ENCODE results near the gene ALG8.

Gene ALG8

GRCh38 chr11:78139422-78140391 is at the start of gene ALG8:
Gene ALG8, minus strand, starts transcription at chr11:78139626. Its CDS starts 38 bp downstream, at chr11:78139588.
- TF ChIP-seq CTCF (IDR thresholded peaks at IDR 0.05) = no peak

- no peak for TF ChIP-seq CTCF (IDR thresholded peaks at IDR 0.05)
Observed at GRCh38 chr11:78188286-78189173, 49.1 kb upstream of the ALG8 start, which contains the start of the genes KCTD21 and USP35. Gene KCTD21, minus strand, starts transcription at chr11:78188626. Its CDS starts 14,072 bp downstream, at chr11:78174554. Gene USP35, plus strand, starts transcription at chr11:78188919. Its CDS starts 7,327 bp downstream, at chr11:78196246.

GRCh38 chr11:78187366-78188285 is 48.2 kb upstream of the ALG8 start:
- no peak for TF ChIP-seq CTCF (IDR thresholded peaks at IDR 0.05)

- no peak for TF ChIP-seq CTCF (IDR thresholded peaks at IDR 0.05)
Observed at GRCh38 chr11:78181185-78181584, 41.8 kb upstream of the ALG8 start.

GRCh38 chr11:78180751-78181150 is 41.3 kb upstream of the ALG8 start:
- TF ChIP-seq CTCF (IDR thresholded peaks at IDR 0.05) = no peak

GRCh38 chr11:78179459-78180071 is 40.1 kb upstream of the ALG8 start:
- no peak for TF ChIP-seq CTCF (IDR thresholded peaks at IDR 0.05)
